GM06990 (cell line): Measurements from ENCODE around the gene DCDC2C.

Source experiments
- DNase-seq: peaks from one replicate; pipeline ENCODE4 v3.0.0-alpha.2; 2011; ENCODE audit not compliant: insufficient read length; ENCODE audit errors: extremely low read depth
- H3K27me3 ChIP-seq: replicated peaks from 2 replicates; pipeline ENCODE4 v1.6.0; 2011; ENCODE audit warnings: low read length; ENCODE audit not compliant: control insufficient read depth, insufficient read depth
- H3K36me3 ChIP-seq: 2 replicates; pipeline ENCODE4 v1.5.1; 2011; ENCODE audit warnings: low read length; ENCODE audit not compliant: control insufficient read depth, insufficient read depth
- H3K4me3 ChIP-seq: replicated peaks from 2 replicates; pipeline ENCODE4 v1.5.1; 2011; ENCODE audit warnings: low read depth, mild to moderate bottlenecking, control low read depth, low read length
- CTCF ChIP-seq: IDR thresholded peaks from 2 replicates; pipeline ENCODE4 v1.5.1; 2011; ENCODE audit warnings: low read length, control low read depth, mild to moderate bottlenecking, inconsistent platforms; ENCODE audit not compliant: insufficient read depth, poor library complexity, severe bottlenecking

Gene DCDC2C

GRCh38 chr2:3729786-3730185 is 26.4 kb downstream of the DCDC2C start:
- no peak for TF ChIP-seq CTCF
- Histone ChIP-seq H3K36me3 (no peaks in the 10 kb centered on the region), H3K27me3 (peaks cover 3% of the 10 kb centered on the region), H3K4me3 (no peak overlapping the region)
- DNase-seq: no peak

GRCh38 chr2:3730646-3731045 is 27.3 kb downstream of the DCDC2C start:
- DNase-seq: no peak
- no peaks in the 10 kb centered on the region for H3K36me3 ChIP-seq
- peaks cover 3% of the 10 kb centered on the region for H3K27me3 ChIP-seq
- no peak overlapping the region for H3K4me3 ChIP-seq
- no peak for TF ChIP-seq CTCF

GRCh38 chr2:3731829-3732228 is 28.5 kb downstream of the DCDC2C start:
- no peak for TF ChIP-seq CTCF
- peaks cover 3% of the 10 kb centered on the region for H3K27me3 ChIP-seq
- DNase-seq: no peak
- H3K4me3 ChIP-seq: no peak overlapping the region
- H3K36me3 ChIP-seq: no peaks in the 10 kb centered on the region

GRCh38 chr2:3736112-3736511 is 32.7 kb downstream of the DCDC2C start:
- H3K36me3 ChIP-seq: no peaks in the 10 kb centered on the region
- TF ChIP-seq CTCF: no peak
- no peak overlapping the region for H3K4me3 ChIP-seq
- no peak for DNase-seq
- peaks cover 3% of the 10 kb centered on the region; the same call in 1 of the 2 replicates for H3K27me3 ChIP-seq

- no peak for TF ChIP-seq CTCF
Observed at GRCh38 chr2:3737128-3737527, 33.8 kb downstream of the DCDC2C start.

GRCh38 chr2:3738454-3738853 is 35.1 kb downstream of the DCDC2C start:
- DNase-seq: no peak
- H3K36me3 ChIP-seq: no peaks in the 10 kb centered on the region
- TF ChIP-seq CTCF: no peak

More at GRCh38 chr2:3737128-3737527, 33.8 kb downstream of the DCDC2C start:
- Histone ChIP-seq H3K36me3 (no peaks in the 10 kb centered on the region), H3K4me3 (no peak overlapping the region), H3K27me3 (peaks cover 3% of the 10 kb centered on the region; the same call in 1 of the 2 replicates)
- DNase-seq: no peak

More at GRCh38 chr2:3738454-3738853, 35.1 kb downstream of the DCDC2C start:
- no peak overlapping the region for H3K4me3 ChIP-seq
- H3K27me3 ChIP-seq: peaks cover 3% of the 10 kb centered on the region; the same call in 1 of the 2 replicates
